Measurements from ENCODE around the gene MOBP. TPM values are rescaled to one million over a fixed set of nuclear protein-coding genes. Genes with fewer than 3 reads are reported as not detected.
"Not testable (repeated sequence)": the region's sequence is repeated elsewhere in the genome, so short reads cannot be mapped to it uniquely, and the experiment has no call there.

MOBP gene
- total and polyA plus RNA-seq, 2 experiments from 2014 or later, result not detected

DNA sequence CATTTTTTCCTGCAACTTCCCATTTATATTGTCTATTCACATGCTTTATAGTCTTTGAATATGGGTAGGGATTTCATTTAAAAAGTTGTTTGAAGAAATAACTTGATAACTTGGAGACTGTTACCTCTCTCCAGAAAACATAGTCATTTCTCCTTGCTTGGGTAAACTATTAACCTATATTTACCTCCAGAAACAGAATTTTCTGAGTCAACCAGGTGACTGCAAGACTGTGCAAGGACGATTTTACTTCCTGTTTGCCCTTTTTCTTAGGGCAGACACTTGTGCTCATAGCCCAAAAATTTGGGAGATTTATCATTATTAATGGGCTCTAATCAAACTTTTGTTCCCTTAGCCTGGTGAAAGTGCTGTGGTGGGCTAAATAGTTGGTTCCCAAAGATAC lies 14.3 kb upstream of the MOBP start:
- H3K4me1 Mint-ChIP-seq, result no peaks in the 10 kb centered on the region; the same call in 2 of the 3 replicates
- no peaks in the 10 kb centered on the region for H4K20me1 ChIP-seq (replicated peaks; ENCODE audit: insufficient read depth)
- no peaks in the 10 kb centered on the region for H3K9me3 Mint-ChIP-seq
- no peaks in the 10 kb centered on the region for H3K9me2 ChIP-seq (ENCODE audit: insufficient read depth)
- H3K4me2 ChIP-seq, result no peak overlapping the region
- H3K27ac ChIP-seq (ENCODE audit: low read depth), result no peak overlapping the region
- no peaks in the 10 kb centered on the region for H3K27me3 ChIP-seq (ENCODE audit: insufficient read depth)
- H3K36me3 Mint-ChIP-seq (ENCODE audit: low read depth), result no peaks in the 10 kb centered on the region; the same call in 2 of the 3 replicates
- no peak for TF ChIP-seq ZNF462 (CRISPR knock-in tag; IDR thresholded peaks at IDR 0.05)
- DNase-seq (ENCODE audit: low spot score), result no peak
- H3K27me3 Mint-ChIP-seq (ENCODE audit: insufficient read depth, low read depth, poor library complexity), result peaks cover 2% of the 10 kb centered on the region
- H3K4me1 ChIP-seq (ENCODE audit: insufficient read depth), result no peaks in the 10 kb centered on the region
- H3K36me3 ChIP-seq (ENCODE audit: insufficient read depth), result no peaks in the 10 kb centered on the region
- no peak overlapping the region for H2AFZ ChIP-seq
- no peak overlapping the region for H3K4me3 Mint-ChIP-seq
- H3K4me3 ChIP-seq, result no peak overlapping the region
- no peak for ATAC-seq
- no peaks in the 10 kb centered on the region for H3F3A ChIP-seq (replicated peaks; ENCODE audit: low read depth)
- no peaks in the 10 kb centered on the region for H3K79me2 ChIP-seq (replicated peaks; ENCODE audit: insufficient read depth)
- no peak overlapping the region for H3K27ac Mint-ChIP-seq

GRCh38 chr3:39453872-39454271 lies 13.6 kb upstream of the MOBP start:
- H3K36me3 Mint-ChIP-seq (ENCODE audit: low read depth); H4K20me1 ChIP-seq (replicated peaks; ENCODE audit: insufficient read depth); H3K36me3 ChIP-seq (ENCODE audit: insufficient read depth); H3K4me1 Mint-ChIP-seq; H3K27ac Mint-ChIP-seq; H3K4me2 ChIP-seq; H3K4me3 Mint-ChIP-seq; ATAC-seq; H3F3A ChIP-seq (replicated peaks; ENCODE audit: low read depth); H3K4me3 ChIP-seq; H3K27me3 Mint-ChIP-seq (ENCODE audit: insufficient read depth, low read depth, poor library complexity); H3K9me2 ChIP-seq (ENCODE audit: insufficient read depth); DNase-seq (ENCODE audit: low spot score); H3K27ac ChIP-seq (ENCODE audit: low read depth); H3K4me1 ChIP-seq (ENCODE audit: insufficient read depth); H3K27me3 ChIP-seq (ENCODE audit: insufficient read depth); H2AFZ ChIP-seq; H3K9me3 Mint-ChIP-seq; H3K79me2 ChIP-seq (replicated peaks; ENCODE audit: insufficient read depth): not testable (repeated sequence)
